Measurements from ENCODE around the gene RAC3. TPM values are rescaled to one million over a fixed set of nuclear protein-coding genes. Genes with fewer than 3 reads are reported as not detected.

RAC3 gene
- total RNA-seq, 3 donors from 2014 or later (not counting 1 experiment from before 2014, with no cell fraction given) = 0.61 to 2.2 (median 2.1) TPM

GRCh38 chr17:81996232-81996756 lies 35.2 kb upstream of the RAC3 start:
- Mint-ChIP-seq H3K27me3 (ENCODE audit: low read depth in 2 of 2) (no peaks in the 10 kb centered on the region), H3K9me3 (no peaks in the 10 kb centered on the region), H3K27ac (no peak overlapping the region), H3K4me1 (no peaks in the 10 kb centered on the region), H3K36me3 (no peaks in the 10 kb centered on the region), H3K4me3 (no peak overlapping the region)
- no peak for TF ChIP-seq CTCF (IDR thresholded peaks at IDR 0.05)
- Histone ChIP-seq H3K9me3 (ENCODE audit: control insufficient read depth, insufficient read depth, low read length) (no peaks in the 10 kb centered on the region), H3K27me3 (ENCODE audit: control insufficient read depth, insufficient read depth, low read length) (no peaks in the 10 kb centered on the region), H3K4me3 (ENCODE audit: low read length) (no peak overlapping the region), H3K36me3 (ENCODE audit: control insufficient read depth, insufficient read depth, low read length) (peaks cover 3% of the 10 kb centered on the region), H3K27ac (ENCODE audit: low read length) (no peak overlapping the region), H3K4me1 (ENCODE audit: control insufficient read depth, insufficient read depth, low read length) (no peaks in the 10 kb centered on the region)
- intact Hi-C loops (cut with micrococcal nuclease) = no loop called here
- no peak for ATAC-seq
- DNase-seq = no peak
- 94% methylated on average over 28 of the region's 28 CpGs for WGBS (ENCODE audit: insufficient coverage)

GRCh38 chr17:81996757-81997441 lies 34.6 kb upstream of the RAC3 start:
- no peak for ATAC-seq
- H3K36me3 ChIP-seq (ENCODE audit: control insufficient read depth, insufficient read depth, low read length) = peaks cover 3% of the 10 kb centered on the region
- Mint-ChIP-seq H3K4me1 (no peaks in the 10 kb centered on the region), H3K4me3 (no peak overlapping the region), H3K36me3 (no peaks in the 10 kb centered on the region), H3K27me3 (ENCODE audit: low read depth in 2 of 2) (no peaks in the 10 kb centered on the region), H3K27ac (no peak overlapping the region), H3K9me3 (no peaks in the 10 kb centered on the region)
- no peak overlapping the region for H3K27ac ChIP-seq (ENCODE audit: low read length)
- H3K4me3 ChIP-seq (ENCODE audit: low read length) = no peak overlapping the region
- no peaks in the 10 kb centered on the region for H3K9me3 ChIP-seq (ENCODE audit: control insufficient read depth, insufficient read depth, low read length)
- intact Hi-C loops (cut with micrococcal nuclease) = no loop called here
- TF ChIP-seq CTCF (IDR thresholded peaks at IDR 0.05) = no peak
- no peaks in the 10 kb centered on the region for H3K4me1 ChIP-seq (ENCODE audit: control insufficient read depth, insufficient read depth, low read length)
- 95% methylated on average over 30 of the region's 30 CpGs for WGBS (ENCODE audit: insufficient coverage)
- no peaks in the 10 kb centered on the region for H3K27me3 ChIP-seq (ENCODE audit: control insufficient read depth, insufficient read depth, low read length)
- no peak for DNase-seq

GRCh38 chr17:81998212-81998611 lies 33.3 kb upstream of the RAC3 start:
- H3K36me3 Mint-ChIP-seq = no peaks in the 10 kb centered on the region
- Histone ChIP-seq H3K36me3 (ENCODE audit: control insufficient read depth, insufficient read depth, low read length) (peaks cover 3% of the 10 kb centered on the region), H3K27me3 (ENCODE audit: control insufficient read depth, insufficient read depth, low read length) (no peaks in the 10 kb centered on the region), H3K4me1 (ENCODE audit: control insufficient read depth, insufficient read depth, low read length) (no peaks in the 10 kb centered on the region), H3K4me3 (ENCODE audit: low read length) (no peak overlapping the region), H3K27ac (ENCODE audit: low read length) (no peak overlapping the region), H3K9me3 (ENCODE audit: control insufficient read depth, insufficient read depth, low read length) (no peaks in the 10 kb centered on the region)
- no peaks in the 10 kb centered on the region for H3K4me1 Mint-ChIP-seq
- H3K4me3 Mint-ChIP-seq = no peak overlapping the region
- no peak for TF ChIP-seq CTCF (IDR thresholded peaks at IDR 0.05)
- 97% methylated on average over 7 of the region's 7 CpGs for WGBS (ENCODE audit: insufficient coverage)
- no peak for ATAC-seq
- no peaks in the 10 kb centered on the region for H3K27me3 Mint-ChIP-seq (ENCODE audit: low read depth in 2 of 2)
- H3K27ac Mint-ChIP-seq = no peak overlapping the region
- intact Hi-C loops (cut with micrococcal nuclease) = no loop called here
- no peaks in the 10 kb centered on the region for H3K9me3 Mint-ChIP-seq
- DNase-seq = no peak
